ENCODE results near the gene TPD52L2. TPM values are rescaled to one million over a fixed set of nuclear protein-coding genes. Genes with fewer than 3 reads are reported as not detected.

TPD52L2 gene
- total RNA-seq, 4 donors from 2014 or later: 57.7 to 92.4 (median 59.8) TPM

DNA sequence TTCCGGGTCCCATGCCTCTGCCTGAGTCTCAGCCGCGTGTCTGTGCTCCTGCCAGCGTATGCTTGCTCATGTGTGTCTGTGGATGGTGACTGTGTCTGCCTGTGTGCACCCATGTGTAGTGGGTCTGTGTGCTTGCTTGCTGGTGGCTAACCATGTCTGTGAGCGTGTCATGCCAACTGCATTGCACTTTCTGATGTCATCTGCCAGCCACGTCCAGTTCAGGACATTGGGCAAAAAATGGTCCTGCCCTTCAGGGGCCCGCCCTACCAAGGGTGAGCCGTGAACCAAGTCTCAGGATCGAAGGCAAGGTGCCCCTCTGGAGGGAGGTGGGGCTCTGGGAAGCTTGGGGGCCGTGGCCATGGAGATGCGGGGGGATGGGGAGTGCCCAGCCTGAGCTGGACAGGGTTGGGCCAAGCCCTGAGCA is 24.7 kb upstream of the TPD52L2 start:
- H3K9me3 ChIP-seq: no peaks in the 10 kb centered on the region
- no peak for ATAC-seq
- intact Hi-C loops (cut with DNase I; ENCODE audit: low total_unique reads) (no loop called here), in situ Hi-C loops (cut with MboI; ENCODE audit: low sequenced_read_pairs in 4 of 4) (no loop called here)
- no peak overlapping the region for H3K4me3 ChIP-seq
- H3K36me3 ChIP-seq: no peaks in the 10 kb centered on the region
- H3K4me1 ChIP-seq: peaks cover 0 to 2% of the 10 kb centered on the region in 2 donors
- no peak for DNase-seq
- no peak overlapping the region for H3K27ac ChIP-seq
- no peaks in the 10 kb centered on the region for H3K27me3 ChIP-seq
- TF ChIP-seq POLR2A (IDR thresholded peaks at IDR 0.05): no peak
- TF ChIP-seq, protein P1, sequence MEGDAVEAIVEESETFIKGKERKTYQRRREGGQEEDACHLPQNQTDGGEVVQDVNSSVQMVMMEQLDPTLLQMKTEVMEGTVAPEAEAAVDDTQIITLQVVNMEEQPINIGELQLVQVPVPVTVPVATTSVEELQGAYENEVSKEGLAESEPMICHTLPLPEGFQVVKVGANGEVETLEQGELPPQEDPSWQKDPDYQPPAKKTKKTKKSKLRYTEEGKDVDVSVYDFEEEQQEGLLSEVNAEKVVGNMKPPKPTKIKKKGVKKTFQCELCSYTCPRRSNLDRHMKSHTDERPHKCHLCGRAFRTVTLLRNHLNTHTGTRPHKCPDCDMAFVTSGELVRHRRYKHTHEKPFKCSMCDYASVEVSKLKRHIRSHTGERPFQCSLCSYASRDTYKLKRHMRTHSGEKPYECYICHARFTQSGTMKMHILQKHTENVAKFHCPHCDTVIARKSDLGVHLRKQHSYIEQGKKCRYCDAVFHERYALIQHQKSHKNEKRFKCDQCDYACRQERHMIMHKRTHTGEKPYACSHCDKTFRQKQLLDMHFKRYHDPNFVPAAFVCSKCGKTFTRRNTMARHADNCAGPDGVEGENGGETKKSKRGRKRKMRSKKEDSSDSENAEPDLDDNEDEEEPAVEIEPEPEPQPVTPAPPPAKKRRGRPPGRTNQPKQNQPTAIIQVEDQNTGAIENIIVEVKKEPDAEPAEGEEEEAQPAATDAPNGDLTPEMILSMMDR (IDR thresholded peaks at IDR 0.05 in 4 of 5, conservative IDR thresholded peaks at IDR 0.05 in 1 of 5): no peak

DNA sequence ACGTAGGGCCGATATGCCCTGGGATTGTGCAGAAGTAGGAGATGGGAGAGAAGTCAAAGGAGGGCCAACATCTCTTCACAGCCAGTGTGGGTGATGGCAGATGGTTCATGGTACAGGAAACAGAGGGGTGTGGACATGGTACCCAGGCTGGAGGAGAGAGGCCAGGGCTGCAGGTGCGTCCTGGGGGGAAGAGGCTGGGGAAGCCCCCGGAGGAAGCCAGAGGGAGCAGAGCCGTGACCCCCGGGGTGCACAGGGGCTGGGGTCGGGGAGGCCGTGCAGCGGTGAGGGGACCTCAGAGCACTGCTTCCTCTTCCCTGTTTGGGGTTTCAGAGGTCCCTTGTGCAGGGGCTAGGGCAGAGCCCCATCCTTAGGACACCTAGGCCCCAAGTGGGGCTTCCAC is 22.8 kb upstream of the TPD52L2 start:
- TF ChIP-seq POLR2A (IDR thresholded peaks at IDR 0.05): no peak
- TF ChIP-seq, protein P1 (IDR thresholded peaks at IDR 0.05 in 4 of 5, conservative IDR thresholded peaks at IDR 0.05 in 1 of 5): no peak
- Histone ChIP-seq H3K4me1 (peaks cover 13 to 14% of the 10 kb centered on the region in 2 donors), H3K27ac (no peak overlapping the region), H3K27me3 (no peaks in the 10 kb centered on the region), H3K9me3 (no peaks in the 10 kb centered on the region), H3K36me3 (no peaks in the 10 kb centered on the region), H3K4me3 (no peak overlapping the region)
- in situ Hi-C loops (cut with MboI; ENCODE audit: low sequenced_read_pairs in 4 of 4) (no loop called here), intact Hi-C loops (cut with DNase I; ENCODE audit: low total_unique reads) (no loop called here)
- DNase-seq: no peak
- no peak for ATAC-seq

DNA sequence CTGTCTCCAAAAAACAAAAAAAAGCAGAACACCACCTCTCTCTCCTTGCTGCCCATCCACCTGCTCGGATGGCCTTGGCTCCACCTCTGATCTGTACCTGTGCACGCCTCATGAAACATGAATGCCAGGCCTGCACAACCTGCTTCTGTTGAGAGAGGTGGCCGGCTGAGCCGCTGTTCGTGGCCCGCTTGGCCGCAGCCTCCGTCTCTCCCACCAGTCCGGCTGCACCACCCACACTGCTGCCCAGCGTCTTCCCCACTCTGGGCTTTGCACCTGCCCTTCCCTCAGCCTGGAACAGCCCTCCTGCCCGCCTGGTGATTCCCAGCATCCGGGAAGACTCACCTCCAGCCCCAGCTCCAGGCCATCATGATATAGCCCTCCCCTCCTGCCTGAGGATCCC is 21.8 kb upstream of the TPD52L2 start:
- Histone ChIP-seq H3K36me3 (no peaks in the 10 kb centered on the region), H3K27ac (no peak overlapping the region), H3K4me1 (peaks cover 21 to 24% of the 10 kb centered on the region in 2 donors), H3K9me3 (no peaks in the 10 kb centered on the region), H3K4me3 (no peak overlapping the region), H3K27me3 (no peaks in the 10 kb centered on the region)
- no peak for TF ChIP-seq POLR2A (IDR thresholded peaks at IDR 0.05)
- TF ChIP-seq, protein P1 (IDR thresholded peaks at IDR 0.05 in 4 of 5, conservative IDR thresholded peaks at IDR 0.05 in 1 of 5): no peak
- intact Hi-C loops (cut with DNase I; ENCODE audit: low total_unique reads): no loop called here
- DNase-seq (no peak), ATAC-seq (no peak)
- in situ Hi-C loops (cut with MboI; ENCODE audit: low sequenced_read_pairs in 4 of 4): no loop called here

DNA sequence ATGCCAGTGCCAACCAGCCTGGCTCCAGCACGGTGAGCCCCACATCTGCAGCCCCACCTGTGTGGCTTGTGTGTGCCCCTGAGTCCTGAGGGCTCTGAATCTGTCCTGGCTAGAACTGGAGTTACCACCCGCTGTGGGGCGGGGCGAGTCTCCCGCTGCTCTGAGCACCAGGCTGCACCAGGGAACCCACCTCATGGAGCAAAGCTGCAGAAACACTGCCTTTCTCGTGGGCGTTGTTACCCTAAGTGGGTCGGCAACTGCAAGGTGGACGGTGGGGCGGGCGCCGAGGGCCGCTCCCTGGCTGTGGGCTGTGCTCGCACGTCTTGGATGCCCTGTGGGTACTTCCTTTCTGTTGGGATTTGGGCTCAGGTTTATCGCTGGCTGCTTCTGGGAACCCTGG is 21.3 kb upstream of the TPD52L2 start:
- Histone ChIP-seq H3K27me3 (no peaks in the 10 kb centered on the region), H3K9me3 (no peaks in the 10 kb centered on the region), H3K4me1 (peaks cover 25 to 26% of the 10 kb centered on the region in 2 donors), H3K4me3 (no peak overlapping the region), H3K27ac (no peak overlapping the region), H3K36me3 (no peaks in the 10 kb centered on the region)
- in situ Hi-C loops (cut with MboI; ENCODE audit: low sequenced_read_pairs in 4 of 4) (no loop called here), intact Hi-C loops (cut with DNase I; ENCODE audit: low total_unique reads) (no loop called here)
- DNase-seq: no peak
- no peak for ATAC-seq
- TF ChIP-seq POLR2A (IDR thresholded peaks at IDR 0.05): no peak
- TF ChIP-seq, protein P1 (IDR thresholded peaks at IDR 0.05 in 4 of 5, conservative IDR thresholded peaks at IDR 0.05 in 1 of 5): no peak

DNA sequence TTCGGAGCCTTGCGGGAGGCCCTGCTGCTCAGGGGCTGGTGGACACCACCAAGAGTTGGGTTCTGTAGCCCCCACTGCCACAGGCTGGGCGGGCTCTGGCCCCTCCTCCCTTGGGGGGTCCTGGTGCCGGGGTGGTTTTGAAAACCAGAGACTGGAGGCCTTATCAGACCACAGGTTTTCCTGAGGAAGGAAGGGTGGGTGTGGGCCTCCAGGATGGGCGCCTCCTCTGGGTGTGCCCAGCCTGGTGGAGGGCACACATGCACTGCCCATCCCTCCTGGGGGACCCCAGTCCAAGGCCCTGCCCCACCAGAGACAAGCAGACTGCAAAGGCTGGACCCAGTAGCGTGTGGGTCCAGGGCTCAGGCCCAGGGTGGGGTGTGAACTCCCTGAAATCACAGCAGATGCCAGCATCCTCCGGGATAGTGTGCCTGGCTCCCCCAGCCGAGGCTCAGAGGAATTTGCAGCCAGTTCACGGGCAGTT is 20.5 kb upstream of the TPD52L2 start:
- Histone ChIP-seq H3K9me3 (no peaks in the 10 kb centered on the region), H3K27me3 (no peaks in the 10 kb centered on the region), H3K4me1 (peaks cover 25 to 26% of the 10 kb centered on the region in 2 donors), H3K4me3 (no peak overlapping the region), H3K36me3 (no peaks in the 10 kb centered on the region), H3K27ac (peak overlapping the region in 1 of 4 donors; percentile 81)
- ATAC-seq (no peak), DNase-seq (no peak)
- TF ChIP-seq, protein P1 (IDR thresholded peaks at IDR 0.05 in 4 of 5, conservative IDR thresholded peaks at IDR 0.05 in 1 of 5): no peak
- TF ChIP-seq POLR2A (IDR thresholded peaks at IDR 0.05): no peak
- in situ Hi-C loops (cut with MboI; ENCODE audit: low sequenced_read_pairs in 4 of 4) (no loop called here), intact Hi-C loops (cut with DNase I; ENCODE audit: low total_unique reads) (no loop called here)

Measured in gastrocnemius medialis (tissue), 4 donors.